ENCODE results near the gene AKT3.

AKT3 gene

DNA sequence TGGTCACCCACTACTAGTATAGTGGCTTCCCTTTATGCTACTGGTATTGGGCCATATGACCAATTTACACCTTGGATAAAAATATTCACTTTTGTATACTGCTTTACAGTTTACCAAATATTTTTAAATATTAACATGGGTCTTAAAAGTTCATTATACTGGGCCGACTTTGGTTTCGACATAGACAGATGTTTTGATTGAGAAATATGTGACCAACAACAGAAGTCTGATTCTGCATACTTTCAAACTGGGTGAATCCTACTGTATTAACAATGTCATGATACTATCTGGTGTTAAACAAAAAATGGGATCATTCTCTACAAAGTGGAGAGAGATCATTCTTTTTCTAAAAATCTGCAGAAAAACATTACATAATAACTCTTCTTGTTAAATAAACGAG is 134.8 kb downstream of the AKT3 start:
- H3K4me3 ChIP-seq (ENCODE audit: low read depth, low read length): no peak overlapping the region
- TF ChIP-seq, protein P1, sequence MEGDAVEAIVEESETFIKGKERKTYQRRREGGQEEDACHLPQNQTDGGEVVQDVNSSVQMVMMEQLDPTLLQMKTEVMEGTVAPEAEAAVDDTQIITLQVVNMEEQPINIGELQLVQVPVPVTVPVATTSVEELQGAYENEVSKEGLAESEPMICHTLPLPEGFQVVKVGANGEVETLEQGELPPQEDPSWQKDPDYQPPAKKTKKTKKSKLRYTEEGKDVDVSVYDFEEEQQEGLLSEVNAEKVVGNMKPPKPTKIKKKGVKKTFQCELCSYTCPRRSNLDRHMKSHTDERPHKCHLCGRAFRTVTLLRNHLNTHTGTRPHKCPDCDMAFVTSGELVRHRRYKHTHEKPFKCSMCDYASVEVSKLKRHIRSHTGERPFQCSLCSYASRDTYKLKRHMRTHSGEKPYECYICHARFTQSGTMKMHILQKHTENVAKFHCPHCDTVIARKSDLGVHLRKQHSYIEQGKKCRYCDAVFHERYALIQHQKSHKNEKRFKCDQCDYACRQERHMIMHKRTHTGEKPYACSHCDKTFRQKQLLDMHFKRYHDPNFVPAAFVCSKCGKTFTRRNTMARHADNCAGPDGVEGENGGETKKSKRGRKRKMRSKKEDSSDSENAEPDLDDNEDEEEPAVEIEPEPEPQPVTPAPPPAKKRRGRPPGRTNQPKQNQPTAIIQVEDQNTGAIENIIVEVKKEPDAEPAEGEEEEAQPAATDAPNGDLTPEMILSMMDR (IDR thresholded peaks at IDR 0.05; ENCODE audit: control insufficient read depth, extremely low read depth, insufficient read depth): no peak
- no peak for DNase-seq (ENCODE audit: low read depth)

DNA sequence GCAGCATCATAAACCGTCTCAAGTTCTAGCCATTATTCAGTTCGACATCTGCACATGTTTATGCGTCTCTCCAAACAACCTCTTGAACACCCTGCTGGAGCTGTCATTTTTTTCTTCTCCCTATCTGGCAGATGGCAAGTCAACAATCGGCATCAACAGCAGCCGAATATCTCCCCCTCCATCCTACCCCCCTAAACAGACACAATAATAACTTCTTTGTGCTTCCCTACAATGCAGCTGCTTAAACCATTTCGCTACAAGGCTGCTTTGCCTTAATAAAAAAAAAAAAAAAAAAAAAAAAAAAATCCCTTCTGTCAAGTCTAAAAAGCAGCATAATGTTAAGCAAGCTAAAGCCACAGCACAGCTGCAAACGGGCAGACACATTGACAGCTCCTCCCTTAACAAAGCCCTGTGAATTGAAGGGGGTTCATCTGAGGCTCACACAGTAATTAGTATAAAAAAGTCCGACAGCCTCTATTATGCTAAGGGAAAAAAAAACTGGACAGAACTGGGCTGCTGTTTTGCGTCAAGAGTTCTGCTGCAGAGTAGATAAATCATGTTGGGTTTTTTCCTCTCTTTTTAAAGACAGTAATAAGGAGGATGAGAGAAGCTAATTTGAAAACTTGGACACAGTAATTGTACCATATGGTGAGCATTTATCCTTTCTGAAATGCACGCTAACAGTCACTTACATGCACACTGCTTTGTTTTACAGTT is 136.4 kb downstream of the AKT3 start:
- TF ChIP-seq, protein P1 (IDR thresholded peaks at IDR 0.05; ENCODE audit: control insufficient read depth, extremely low read depth, insufficient read depth): no peak
- no peak for DNase-seq (ENCODE audit: low read depth)
- no peak overlapping the region for H3K4me3 ChIP-seq (ENCODE audit: low read depth, low read length)

DNA sequence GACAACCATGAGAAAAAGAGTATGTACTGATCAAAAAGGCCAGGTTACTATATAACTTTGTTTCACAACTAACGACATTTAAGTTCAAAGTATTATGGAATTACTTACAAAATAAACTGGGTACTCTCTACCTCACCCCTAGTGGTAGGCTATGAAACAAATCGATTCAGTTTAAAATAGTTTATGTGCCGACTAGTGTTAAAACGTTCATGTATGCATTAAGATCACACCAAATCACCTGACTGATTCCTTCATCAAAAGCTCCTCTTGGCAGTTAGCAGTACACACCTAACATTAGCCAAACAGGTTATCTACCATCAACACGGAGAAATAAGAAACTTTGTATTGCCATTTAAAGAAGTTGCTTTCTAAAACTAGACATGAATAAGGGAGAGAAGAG is 137.1 kb downstream of the AKT3 start:
- TF ChIP-seq, protein P1 (IDR thresholded peaks at IDR 0.05; ENCODE audit: control insufficient read depth, extremely low read depth, insufficient read depth): peak; percentile 28
- H3K4me3 ChIP-seq (ENCODE audit: low read depth, low read length): no peak overlapping the region
- no peak for DNase-seq (ENCODE audit: low read depth)

- TF ChIP-seq, protein P1 (IDR thresholded peaks at IDR 0.05; ENCODE audit: control insufficient read depth, extremely low read depth, insufficient read depth): no peak
- H3K4me3 ChIP-seq (ENCODE audit: low read depth, low read length): no peak overlapping the region
- DNase-seq (ENCODE audit: low read depth): no peak
Observed at GRCh38 chr1:243712242-243712641, 137.8 kb downstream of the AKT3 start.

- H3K4me3 ChIP-seq (ENCODE audit: low read depth, low read length): no peak overlapping the region
- DNase-seq (ENCODE audit: low read depth): no peak
- TF ChIP-seq, protein P1 (IDR thresholded peaks at IDR 0.05; ENCODE audit: control insufficient read depth, extremely low read depth, insufficient read depth): no peak
Observed at GRCh38 chr1:243710467-243710866, 139.6 kb downstream of the AKT3 start.

GRCh38 chr1:243708210-243708609 is 141.8 kb downstream of the AKT3 start:
- no peak overlapping the region for H3K4me3 ChIP-seq (ENCODE audit: low read depth, low read length)
- TF ChIP-seq, protein P1 (IDR thresholded peaks at IDR 0.05; ENCODE audit: control insufficient read depth, extremely low read depth, insufficient read depth): peak; percentile 37
- no peak for DNase-seq (ENCODE audit: low read depth)

- no peak overlapping the region for H3K4me3 ChIP-seq (ENCODE audit: low read depth, low read length)
- TF ChIP-seq, protein P1 (IDR thresholded peaks at IDR 0.05; ENCODE audit: control insufficient read depth, extremely low read depth, insufficient read depth): no peak
- DNase-seq (ENCODE audit: low read depth): no peak
Observed at GRCh38 chr1:243706563-243706962, 143.5 kb downstream of the AKT3 start.
